GM19395 (cell line): ENCODE measurements around the gene ADGRA1.

Source experiments
- ATAC-seq: cut with Tn5 transposase; IDR thresholded peaks from one replicate; pipeline ENCODE4 v1.9.1; 2021; ENCODE audit warnings: mild to moderate bottlenecking, moderate library complexity; ENCODE audit not compliant: unreplicated experiment

The ADGRA1 gene

DNA sequence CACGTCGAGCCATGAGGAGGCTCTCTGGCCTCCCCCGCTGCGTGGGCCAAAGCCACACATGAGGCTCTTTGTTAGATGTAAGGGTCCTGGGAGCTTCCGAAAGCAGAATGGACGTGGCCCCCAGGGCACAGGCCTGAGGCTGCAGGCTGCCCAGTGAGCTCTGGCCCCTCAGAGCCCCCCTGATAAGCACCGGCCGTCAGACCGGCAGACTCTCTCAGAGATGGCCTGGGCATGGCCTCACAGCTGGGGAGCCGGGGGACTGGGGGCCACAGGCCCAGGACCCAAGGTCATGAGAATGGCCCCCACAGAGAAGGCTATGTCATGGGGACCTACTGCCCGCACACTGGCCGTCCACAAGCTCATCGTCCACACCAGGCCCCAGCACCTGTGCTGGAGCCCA, 31.7 kb upstream of the ADGRA1 start:
- no peak for ATAC-seq

DNA sequence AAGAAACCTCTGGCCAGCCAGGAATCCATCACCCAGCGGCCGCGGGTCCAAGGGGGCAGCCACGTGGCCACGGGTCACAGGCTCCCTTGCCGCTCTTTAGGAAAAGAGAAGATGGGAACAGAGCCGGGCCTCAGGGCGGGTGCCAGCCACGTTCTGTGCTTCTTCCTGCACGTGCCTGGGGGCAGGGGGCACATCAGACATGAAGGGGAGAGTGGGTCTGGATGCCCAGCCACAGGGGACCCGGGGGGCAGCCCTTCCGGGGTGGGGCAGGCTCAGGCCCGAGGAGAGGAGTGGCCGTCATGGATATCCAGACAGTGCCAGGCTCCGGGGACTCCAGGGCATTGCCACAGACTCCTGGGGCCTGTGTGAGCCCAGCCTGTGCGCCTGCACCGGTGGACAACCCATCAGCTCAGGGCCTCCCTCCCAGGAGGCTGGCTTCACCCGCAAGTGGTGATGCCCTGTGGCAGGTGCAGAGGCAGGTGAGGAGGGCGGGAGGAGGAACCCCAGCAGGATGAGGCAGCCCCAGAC, 31.0 kb upstream of the ADGRA1 start:
- ATAC-seq: no peak

DNA sequence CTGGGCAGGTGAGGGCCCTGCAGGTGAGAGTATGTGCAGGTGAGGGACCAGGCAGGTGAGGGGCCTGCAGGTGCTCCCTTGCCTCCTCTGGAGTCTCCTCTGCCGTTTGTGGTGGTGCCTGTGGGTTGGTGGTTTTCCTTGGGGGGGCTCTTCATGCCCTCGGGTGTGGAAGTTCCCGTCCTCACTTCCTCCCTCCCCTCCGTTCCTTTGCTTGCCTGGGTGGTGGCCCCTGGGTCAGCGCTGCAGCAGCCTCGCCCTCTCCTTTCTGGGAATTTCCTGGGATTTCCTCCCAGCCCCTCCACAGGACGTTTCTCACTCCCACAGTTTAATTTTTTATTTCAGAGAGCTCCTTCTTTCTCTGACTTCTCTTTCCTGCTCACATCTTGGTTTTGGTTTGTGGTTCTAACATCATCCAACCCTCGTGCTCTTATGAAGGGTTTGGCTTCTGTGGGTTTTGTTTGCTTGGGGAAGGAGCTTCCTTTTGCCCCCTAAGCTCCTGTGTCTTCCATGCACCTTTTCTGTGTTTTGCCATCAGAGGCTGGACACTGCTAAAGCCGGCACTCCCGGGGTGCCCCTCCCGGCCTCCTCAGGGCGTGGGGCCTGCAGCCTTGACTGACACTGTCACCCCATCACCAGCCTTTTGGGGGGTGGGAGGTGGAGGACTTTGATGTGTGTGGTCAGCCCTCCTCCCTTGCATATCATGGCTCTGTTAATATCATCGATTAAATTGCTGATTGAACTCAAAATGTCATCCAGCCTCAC, 29.2 kb upstream of the ADGRA1 start:
- ATAC-seq: no peak

DNA sequence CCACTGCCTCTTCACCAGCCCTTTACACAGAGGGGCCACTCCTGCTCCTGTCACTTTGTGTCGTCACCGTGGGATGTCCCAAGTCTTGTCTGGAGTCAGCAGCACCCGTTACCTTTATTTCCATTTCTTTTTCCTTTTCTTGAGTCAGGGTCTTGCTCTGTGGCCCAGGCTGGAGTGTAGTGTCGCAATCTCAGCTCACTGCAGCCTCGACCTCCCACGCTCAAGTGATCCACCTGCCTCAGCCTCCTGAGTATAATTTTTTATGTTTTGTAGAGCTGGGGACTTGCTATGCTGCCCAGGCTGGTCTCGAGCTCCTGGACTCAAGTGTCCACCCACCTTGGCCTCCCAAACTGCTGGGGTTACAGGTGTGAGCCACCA, 28.6 kb upstream of the ADGRA1 start:
- ATAC-seq: no peak

- ATAC-seq: no peak
Observed at GRCh38 chr10:133059571-133059970, 28.2 kb upstream of the ADGRA1 start.

DNA sequence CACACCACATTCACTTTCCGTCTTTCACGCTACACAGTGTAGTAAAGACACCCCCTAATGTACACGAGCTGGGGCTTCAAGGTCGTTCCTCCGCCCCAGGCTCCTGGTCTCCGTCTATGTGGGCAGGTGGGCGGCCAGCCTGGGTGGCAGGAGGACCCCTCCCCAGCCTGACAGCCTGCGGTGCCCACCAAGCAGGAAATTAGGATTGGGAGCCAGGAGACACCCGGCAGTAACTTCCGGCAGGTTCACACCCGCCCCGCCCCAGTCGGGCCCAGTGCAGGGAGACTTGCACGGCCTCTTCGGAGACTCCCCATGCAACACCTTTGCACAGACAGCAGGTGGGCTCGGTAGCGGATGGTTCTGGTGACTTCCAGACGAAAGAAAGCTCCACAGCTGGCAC, 27.7 kb upstream of the ADGRA1 start:
- ATAC-seq: no peak

DNA sequence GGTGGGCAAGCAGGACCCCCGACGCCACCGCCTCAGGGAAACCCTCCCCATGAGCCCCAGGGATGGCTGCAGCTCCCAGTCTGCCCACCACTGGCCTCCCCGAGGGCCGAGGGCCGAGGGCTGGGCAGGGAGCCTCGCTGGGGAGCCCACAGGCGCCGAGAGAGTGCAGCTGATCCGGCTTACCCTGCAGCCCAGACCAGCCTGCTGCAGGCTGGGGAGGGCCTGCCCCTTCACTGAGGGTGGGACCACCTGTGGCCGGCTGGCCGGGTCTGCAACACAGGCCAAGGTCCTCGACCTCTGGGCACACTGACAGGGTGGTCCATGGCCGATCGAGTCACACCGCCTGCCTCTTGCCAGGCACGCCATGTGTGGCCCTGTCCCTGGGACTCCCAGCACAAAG, 27.3 kb upstream of the ADGRA1 start:
- no peak for ATAC-seq

GRCh38 chr10:133060881-133061280, 26.8 kb upstream of the ADGRA1 start:
- no peak for ATAC-seq

DNA sequence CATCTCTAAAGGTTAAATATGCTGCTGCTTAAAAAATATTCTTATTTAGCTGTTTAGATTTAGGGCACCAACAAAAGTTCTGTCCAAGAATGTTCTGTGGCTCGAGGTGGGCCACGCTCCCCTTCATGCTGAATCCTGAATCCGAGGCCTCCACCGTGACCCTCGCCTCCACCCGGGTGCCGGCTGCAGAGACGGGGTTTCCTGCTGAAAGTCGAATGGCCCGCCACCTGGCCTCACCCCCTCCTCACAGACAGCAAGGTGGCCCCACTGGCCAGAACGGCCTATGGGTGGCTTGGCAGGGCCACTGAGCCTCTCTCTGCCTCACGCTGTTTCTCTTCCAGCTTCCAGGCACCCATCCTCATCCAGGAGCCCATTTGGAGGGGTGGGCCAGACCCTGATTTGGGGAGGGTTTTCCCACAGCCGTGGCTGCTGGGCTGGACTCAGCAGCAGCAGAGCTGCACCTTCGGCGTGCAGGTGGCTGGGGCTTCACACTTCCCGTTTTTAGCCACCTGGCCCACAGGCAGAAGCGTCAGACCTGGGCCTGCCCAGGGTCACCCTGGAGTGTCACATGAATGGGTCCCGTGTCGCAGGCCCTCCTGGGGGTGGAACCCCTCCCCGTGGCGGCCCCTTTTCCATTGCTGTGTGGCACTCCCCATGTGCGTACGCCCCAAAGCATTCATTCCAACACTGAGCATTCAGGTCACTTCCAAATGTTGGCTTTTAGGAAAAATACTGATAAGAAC, 26.3 kb upstream of the ADGRA1 start:
- no peak for ATAC-seq

- ATAC-seq: no peak
Observed at GRCh38 chr10:133062085-133062484, 25.6 kb upstream of the ADGRA1 start.

GRCh38 chr10:133062635-133063034, 25.1 kb upstream of the ADGRA1 start:
- ATAC-seq: no peak

DNA sequence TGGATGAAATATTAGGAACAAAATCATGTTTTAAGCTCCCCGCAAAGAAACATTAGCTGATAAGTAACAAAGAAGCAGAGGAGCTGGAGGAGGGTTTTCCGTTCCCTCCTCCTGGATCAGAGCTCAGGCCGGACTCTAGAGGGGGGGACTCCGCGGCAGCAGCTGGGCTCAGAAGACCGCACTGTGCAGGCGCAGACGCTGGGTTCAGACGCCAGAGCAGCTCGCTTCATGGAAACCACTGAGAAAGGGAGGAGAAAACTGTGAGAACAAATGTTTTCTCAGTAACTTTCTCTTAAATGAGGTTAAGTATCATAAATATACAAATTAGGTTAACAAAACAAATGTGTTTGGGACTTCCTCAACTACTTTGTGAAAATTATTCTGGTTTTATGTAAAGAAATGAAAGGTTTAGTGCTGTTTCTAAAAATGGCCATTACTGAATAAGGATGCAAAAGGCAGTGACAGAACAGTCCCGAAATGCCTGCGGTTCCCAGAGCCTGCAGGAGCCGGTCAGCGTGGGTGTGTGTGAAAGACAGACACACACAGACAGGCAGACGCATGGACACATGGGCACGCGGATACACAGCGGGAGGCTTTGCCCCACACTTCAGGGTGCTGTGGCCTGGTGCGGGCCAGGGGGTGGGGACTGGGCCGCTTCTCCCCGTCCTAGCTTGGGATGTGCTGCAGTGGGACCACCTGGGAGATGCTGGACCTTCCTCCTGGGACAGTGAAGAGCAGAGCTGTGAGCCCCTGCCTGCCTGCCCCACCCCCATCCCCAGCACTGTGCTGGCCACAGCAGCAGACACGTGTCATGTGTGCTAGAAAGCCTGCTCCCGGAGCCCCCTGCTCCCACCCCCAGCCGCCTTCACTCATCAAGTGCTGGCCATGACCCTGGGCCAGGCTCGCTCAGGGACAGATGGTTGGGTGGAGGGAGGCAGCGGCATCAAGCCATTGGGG, 20.3 kb upstream of the ADGRA1 start:
- ATAC-seq: no peak

- no peak for ATAC-seq
Observed at GRCh38 chr10:133068111-133069032, 19.4 kb upstream of the ADGRA1 start.

DNA sequence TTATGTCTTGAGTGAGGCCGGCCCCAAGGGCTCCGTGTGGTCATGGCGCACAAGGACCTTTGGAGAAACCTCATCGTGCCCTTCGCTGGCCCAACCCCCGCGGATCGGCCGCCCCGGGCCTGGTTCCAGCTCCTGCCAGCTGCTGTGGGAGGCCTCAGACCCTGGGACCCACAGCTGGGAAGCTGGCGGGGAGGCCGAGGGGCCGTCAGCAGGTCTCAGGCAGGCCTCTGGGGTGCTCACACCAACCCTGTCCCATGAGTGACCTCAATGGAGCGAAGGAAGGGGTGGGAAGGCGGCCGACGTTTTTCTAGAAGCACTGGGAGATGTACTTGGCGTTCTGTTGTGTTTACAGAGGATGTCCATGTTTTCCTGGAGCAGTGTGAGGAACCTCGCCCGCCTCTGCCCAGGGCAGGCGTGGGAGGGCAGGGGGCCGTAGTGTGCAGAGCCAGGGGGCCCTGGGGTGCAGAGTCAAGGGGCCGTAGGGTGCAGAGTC, 18.6 kb upstream of the ADGRA1 start:
- ATAC-seq: no peak

DNA sequence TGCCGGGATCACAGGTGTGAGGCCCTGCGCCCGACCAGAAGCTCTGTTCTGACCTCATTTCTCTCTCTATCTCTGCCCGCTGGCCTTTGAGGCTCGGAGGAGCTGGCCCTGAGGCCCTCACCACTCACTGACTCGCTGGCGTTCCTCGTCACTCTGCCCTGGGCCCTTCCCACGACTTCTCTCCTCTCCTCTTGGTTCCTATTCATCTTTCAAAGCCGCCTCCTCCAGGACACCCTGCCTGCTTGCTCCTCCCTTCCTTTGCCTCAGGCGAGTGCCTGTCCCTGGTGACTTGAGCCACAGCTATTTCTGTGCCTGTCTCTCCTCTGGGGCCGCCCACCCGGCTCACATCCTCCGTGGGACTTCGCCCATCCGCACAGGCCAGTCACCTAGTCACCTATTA, 17.3 kb upstream of the ADGRA1 start:
- no peak for ATAC-seq

GRCh38 chr10:133070810-133071209, 16.9 kb upstream of the ADGRA1 start:
- no peak for ATAC-seq

DNA sequence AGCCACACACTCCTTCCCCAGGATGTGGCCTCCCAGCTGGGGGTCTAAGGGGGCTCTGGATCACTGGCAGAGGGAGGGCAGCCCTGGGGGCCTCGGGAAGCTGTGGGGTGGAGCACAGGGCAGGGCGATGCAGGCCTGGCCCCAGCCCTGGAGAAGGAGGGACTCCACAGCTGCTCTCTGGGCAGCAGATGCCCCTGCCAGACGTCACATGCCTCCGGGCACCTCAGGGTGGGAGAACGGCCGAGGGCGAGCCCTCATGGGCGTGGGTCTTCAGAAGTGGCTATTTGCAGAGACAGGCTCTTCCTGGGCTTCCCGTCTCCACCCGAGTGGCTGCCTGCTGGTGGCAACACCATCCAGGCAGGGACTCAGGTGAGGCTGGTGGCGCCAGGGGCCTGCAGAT, 16.0 kb upstream of the ADGRA1 start:
- ATAC-seq: no peak

DNA sequence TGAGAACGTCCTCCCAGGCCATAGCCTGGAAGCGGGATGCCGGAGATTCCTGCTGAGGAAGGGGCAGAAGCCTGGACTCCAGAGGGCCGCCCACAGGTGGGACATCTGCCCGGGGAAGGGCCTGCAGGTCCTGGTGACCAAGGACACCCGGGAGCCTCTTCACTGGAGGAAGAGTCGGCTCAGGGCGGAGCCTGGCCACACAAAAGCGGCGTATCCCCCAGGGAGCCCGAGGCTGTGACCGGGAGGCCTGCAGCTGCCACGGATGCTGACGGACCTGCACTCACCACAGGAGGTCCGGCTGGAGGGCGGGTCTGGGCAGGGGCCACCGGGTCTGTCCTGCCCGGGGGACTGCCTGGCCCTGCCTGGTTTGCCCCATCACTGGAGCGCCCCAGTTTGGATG, 15.5 kb upstream of the ADGRA1 start:
- no peak for ATAC-seq

GRCh38 chr10:133072720-133073390, 14.9 kb upstream of the ADGRA1 start:
- ATAC-seq: no peak
